ENCODE measurements around the gene DPP3. TPM values are rescaled to one million over a fixed set of nuclear protein-coding genes. Genes with fewer than 3 reads are reported as not detected.

Gene DPP3
- polyA plus RNA-seq, 2 donors, result 16.3 to 29.6 TPM

GRCh38 chr11:66447012-66447411 is 33.2 kb upstream of the DPP3 start:
- Histone ChIP-seq H3K4me1 (ENCODE audit: control insufficient read depth in 2 of 2, insufficient read depth in 2 of 2, low read length in 1 of 2) (no peaks in the 10 kb centered on the region), H3K4me3 (ENCODE audit: low read depth in 1 of 2, low read length in 2 of 2) (no peak overlapping the region)

GRCh38 chr11:66448523-66448922 is 31.7 kb upstream of the DPP3 start:
- no peaks in the 10 kb centered on the region for H3K27me3 ChIP-seq (ENCODE audit: control insufficient read depth in 1 of 2, insufficient read depth in 2 of 2, low read length in 2 of 2)
- H3K27ac ChIP-seq (ENCODE audit: low read depth in 2 of 2, low read length in 1 of 2), result no peak overlapping the region
- 75 to 82% methylated on average over 4 of the region's 4 CpGs for WGBS, 2 donors
- no peaks in the 10 kb centered on the region for H3K4me1 ChIP-seq (ENCODE audit: control insufficient read depth in 2 of 2, insufficient read depth in 2 of 2, low read length in 1 of 2)
- H3K4me3 ChIP-seq (ENCODE audit: low read depth in 1 of 2, low read length in 2 of 2), result no peak overlapping the region
- H3K36me3 ChIP-seq (ENCODE audit: control insufficient read depth in 2 of 2, insufficient read depth in 2 of 2, low read length in 1 of 2), result no peaks in the 10 kb centered on the region
- peaks cover 0 to under 1% of the 10 kb centered on the region in 2 donors for H3K9me3 ChIP-seq (ENCODE audit: control insufficient read depth in 2 of 2, insufficient read depth in 1 of 2, low read depth in 1 of 2, low read length in 1 of 2)

More at GRCh38 chr11:66447012-66447411, 33.2 kb upstream of the DPP3 start:
- Histone ChIP-seq H3K9me3 (ENCODE audit: control insufficient read depth in 2 of 2, insufficient read depth in 1 of 2, low read depth in 1 of 2, low read length in 1 of 2) (peaks cover 0 to 3% of the 10 kb centered on the region in 2 donors), H3K27ac (ENCODE audit: low read depth in 2 of 2, low read length in 1 of 2) (no peak overlapping the region), H3K36me3 (ENCODE audit: control insufficient read depth in 2 of 2, insufficient read depth in 2 of 2, low read length in 1 of 2) (no peaks in the 10 kb centered on the region), H3K27me3 (ENCODE audit: control insufficient read depth in 1 of 2, insufficient read depth in 2 of 2, low read length in 2 of 2) (no peaks in the 10 kb centered on the region)

GRCh38 chr11:66450560-66450959 is 29.7 kb upstream of the DPP3 start:
- H3K27ac ChIP-seq (ENCODE audit: low read depth in 2 of 2, low read length in 1 of 2), result no peak overlapping the region
- H3K9me3 ChIP-seq (ENCODE audit: control insufficient read depth in 2 of 2, insufficient read depth in 1 of 2, low read depth in 1 of 2, low read length in 1 of 2), result no peaks in the 10 kb centered on the region
- H3K36me3 ChIP-seq (ENCODE audit: control insufficient read depth in 2 of 2, insufficient read depth in 2 of 2, low read length in 1 of 2), result no peaks in the 10 kb centered on the region
- no peak overlapping the region for H3K4me3 ChIP-seq (ENCODE audit: low read depth in 1 of 2, low read length in 2 of 2)
- no peaks in the 10 kb centered on the region for H3K27me3 ChIP-seq (ENCODE audit: control insufficient read depth in 1 of 2, insufficient read depth in 2 of 2, low read length in 2 of 2)
- H3K4me1 ChIP-seq (ENCODE audit: control insufficient read depth in 2 of 2, insufficient read depth in 2 of 2, low read length in 1 of 2), result no peaks in the 10 kb centered on the region
- WGBS, 2 donors, result 66 to 67% methylated on average over 4 of the region's 4 CpGs

- Histone ChIP-seq H3K4me1 (ENCODE audit: control insufficient read depth in 2 of 2, insufficient read depth in 2 of 2, low read length in 1 of 2) (no peaks in the 10 kb centered on the region), H3K36me3 (ENCODE audit: control insufficient read depth in 2 of 2, insufficient read depth in 2 of 2, low read length in 1 of 2) (no peaks in the 10 kb centered on the region), H3K27ac (ENCODE audit: low read depth in 2 of 2, low read length in 1 of 2) (no peak overlapping the region), H3K4me3 (ENCODE audit: low read depth in 1 of 2, low read length in 2 of 2) (no peak overlapping the region), H3K27me3 (ENCODE audit: control insufficient read depth in 1 of 2, insufficient read depth in 2 of 2, low read length in 2 of 2) (no peaks in the 10 kb centered on the region), H3K9me3 (ENCODE audit: control insufficient read depth in 2 of 2, insufficient read depth in 1 of 2, low read depth in 1 of 2, low read length in 1 of 2) (no peaks in the 10 kb centered on the region)
- 84 to 85% methylated on average over 4 of the region's 4 CpGs for WGBS, 2 donors
These were observed 28.6 kb upstream of the DPP3 start for GRCh38 chr11:66451663-66452062.

- no peak overlapping the region for H3K4me3 ChIP-seq (ENCODE audit: low read depth in 1 of 2, low read length in 2 of 2)
- no peaks in the 10 kb centered on the region for H3K9me3 ChIP-seq (ENCODE audit: control insufficient read depth in 2 of 2, insufficient read depth in 1 of 2, low read depth in 1 of 2, low read length in 1 of 2)
- no peaks in the 10 kb centered on the region for H3K36me3 ChIP-seq (ENCODE audit: control insufficient read depth in 2 of 2, insufficient read depth in 2 of 2, low read length in 1 of 2)
- no peaks in the 10 kb centered on the region for H3K27me3 ChIP-seq (ENCODE audit: control insufficient read depth in 1 of 2, insufficient read depth in 2 of 2, low read length in 2 of 2)
- H3K27ac ChIP-seq (ENCODE audit: low read depth in 2 of 2, low read length in 1 of 2), result no peak overlapping the region
- 26 to 29% methylated on average over 6 of the region's 6 CpGs for WGBS, 2 donors
- H3K4me1 ChIP-seq (ENCODE audit: control insufficient read depth in 2 of 2, insufficient read depth in 2 of 2, low read length in 1 of 2), result no peaks in the 10 kb centered on the region
These were observed 26.0 kb upstream of the DPP3 start for GRCh38 chr11:66454247-66454646.

- no peak overlapping the region for H3K4me3 ChIP-seq (ENCODE audit: low read depth in 1 of 2, low read length in 2 of 2)
- H3K9me3 ChIP-seq (ENCODE audit: control insufficient read depth in 2 of 2, insufficient read depth in 1 of 2, low read depth in 1 of 2, low read length in 1 of 2), result no peaks in the 10 kb centered on the region
- H3K36me3 ChIP-seq (ENCODE audit: control insufficient read depth in 2 of 2, insufficient read depth in 2 of 2, low read length in 1 of 2), result no peaks in the 10 kb centered on the region
- WGBS, 2 donors, result 34 to 64% methylated on average over 3 of the region's 3 CpGs
- no peaks in the 10 kb centered on the region for H3K4me1 ChIP-seq (ENCODE audit: control insufficient read depth in 2 of 2, insufficient read depth in 2 of 2, low read length in 1 of 2)
- no peaks in the 10 kb centered on the region for H3K27me3 ChIP-seq (ENCODE audit: control insufficient read depth in 1 of 2, insufficient read depth in 2 of 2, low read length in 2 of 2)
- H3K27ac ChIP-seq (ENCODE audit: low read depth in 2 of 2, low read length in 1 of 2), result peak overlapping the region; percentile 34 to 73
These were observed 25.4 kb upstream of the DPP3 start for GRCh38 chr11:66454828-66455227.

- 81 to 88% methylated on average over 6 of the region's 6 CpGs for WGBS, 2 donors
- no peak overlapping the region for H3K4me3 ChIP-seq (ENCODE audit: low read depth in 1 of 2, low read length in 2 of 2)
- H3K27me3 ChIP-seq (ENCODE audit: control insufficient read depth in 1 of 2, insufficient read depth in 2 of 2, low read length in 2 of 2), result no peaks in the 10 kb centered on the region
- H3K9me3 ChIP-seq (ENCODE audit: control insufficient read depth in 2 of 2, insufficient read depth in 1 of 2, low read depth in 1 of 2, low read length in 1 of 2), result no peaks in the 10 kb centered on the region
- H3K4me1 ChIP-seq (ENCODE audit: control insufficient read depth in 2 of 2, insufficient read depth in 2 of 2, low read length in 1 of 2), result no peaks in the 10 kb centered on the region
- no peaks in the 10 kb centered on the region for H3K36me3 ChIP-seq (ENCODE audit: control insufficient read depth in 2 of 2, insufficient read depth in 2 of 2, low read length in 1 of 2)
- H3K27ac ChIP-seq (ENCODE audit: low read depth in 2 of 2, low read length in 1 of 2), result no peak overlapping the region
These were observed 22.4 kb upstream of the DPP3 start for GRCh38 chr11:66457826-66458225.

- no peaks in the 10 kb centered on the region for H3K27me3 ChIP-seq (ENCODE audit: control insufficient read depth in 1 of 2, insufficient read depth in 2 of 2, low read length in 2 of 2)
- no peak overlapping the region for H3K4me3 ChIP-seq (ENCODE audit: low read depth in 1 of 2, low read length in 2 of 2)
- 64 to 67% methylated on average over 5 of the region's 5 CpGs for WGBS, 2 donors
- H3K4me1 ChIP-seq (ENCODE audit: control insufficient read depth in 2 of 2, insufficient read depth in 2 of 2, low read length in 1 of 2), result no peaks in the 10 kb centered on the region
- no peaks in the 10 kb centered on the region for H3K9me3 ChIP-seq (ENCODE audit: control insufficient read depth in 2 of 2, insufficient read depth in 1 of 2, low read depth in 1 of 2, low read length in 1 of 2)
- H3K27ac ChIP-seq (ENCODE audit: low read depth in 2 of 2, low read length in 1 of 2), result no peak overlapping the region
- no peaks in the 10 kb centered on the region for H3K36me3 ChIP-seq (ENCODE audit: control insufficient read depth in 2 of 2, insufficient read depth in 2 of 2, low read length in 1 of 2)
These were observed 21.0 kb upstream of the DPP3 start for GRCh38 chr11:66459138-66459778.

- Histone ChIP-seq H3K4me1 (ENCODE audit: control insufficient read depth in 2 of 2, insufficient read depth in 2 of 2, low read length in 1 of 2) (peaks cover 0 to 3% of the 10 kb centered on the region in 2 donors), H3K27ac (ENCODE audit: low read depth in 2 of 2, low read length in 1 of 2) (no peak overlapping the region), H3K36me3 (ENCODE audit: control insufficient read depth in 2 of 2, insufficient read depth in 2 of 2, low read length in 1 of 2) (no peaks in the 10 kb centered on the region), H3K4me3 (ENCODE audit: low read depth in 1 of 2, low read length in 2 of 2) (no peak overlapping the region), H3K27me3 (ENCODE audit: control insufficient read depth in 1 of 2, insufficient read depth in 2 of 2, low read length in 2 of 2) (no peaks in the 10 kb centered on the region), H3K9me3 (ENCODE audit: control insufficient read depth in 2 of 2, insufficient read depth in 1 of 2, low read depth in 1 of 2, low read length in 1 of 2) (no peaks in the 10 kb centered on the region)
These were observed 18.2 kb upstream of the DPP3 start for GRCh38 chr11:66462010-66462409.

GRCh38 chr11:66462911-66463310 is 17.3 kb upstream of the DPP3 start:
- peaks cover 0 to 3% of the 10 kb centered on the region in 2 donors for H3K4me1 ChIP-seq (ENCODE audit: control insufficient read depth in 2 of 2, insufficient read depth in 2 of 2, low read length in 1 of 2)
- H3K27me3 ChIP-seq (ENCODE audit: control insufficient read depth in 1 of 2, insufficient read depth in 2 of 2, low read length in 2 of 2), result no peaks in the 10 kb centered on the region
- no peak overlapping the region for H3K27ac ChIP-seq (ENCODE audit: low read depth in 2 of 2, low read length in 1 of 2)
- H3K9me3 ChIP-seq (ENCODE audit: control insufficient read depth in 2 of 2, insufficient read depth in 1 of 2, low read depth in 1 of 2, low read length in 1 of 2), result no peaks in the 10 kb centered on the region
- H3K36me3 ChIP-seq (ENCODE audit: control insufficient read depth in 2 of 2, insufficient read depth in 2 of 2, low read length in 1 of 2), result no peaks in the 10 kb centered on the region
- H3K4me3 ChIP-seq (ENCODE audit: low read depth in 1 of 2, low read length in 2 of 2), result no peak overlapping the region
- WGBS, 2 donors, result 91 to 93% methylated on average over 3 of the region's 3 CpGs

Measured in esophagus (tissue), 2 donors.